HAP-1 (cell line): ENCODE results near the gene ZNF502.

Experiments used
- DNase-seq, 2 experiments: peaks; one replicate each; pipeline ENCODE4 v3.0.0-alpha.2; 2016 to 2020; ENCODE audit warnings: low spot score in 2 of 2
- H3K27me3 ChIP-seq: fragments of 250-450 bp; sonication (Bioruptor Pico); 2 replicates; pipeline ENCODE4 v1.5.1; 2020; ENCODE audit warnings: low read depth, mild to moderate bottlenecking, moderate library complexity
- H3K36me3 ChIP-seq: fragments of 250-450 bp; sonication (Bioruptor Pico); replicated peaks from 2 replicates; pipeline ENCODE4 v1.5.1; 2020; ENCODE audit warnings: mild to moderate bottlenecking
- H3K4me1 ChIP-seq: fragments of 250-450 bp; sonication (Bioruptor Pico); 2 replicates; pipeline ENCODE4 v1.5.1; 2020; ENCODE audit warnings: mild to moderate bottlenecking
- H3K4me3 ChIP-seq: fragments of 250-450 bp; sonication (Bioruptor Pico); 2 replicates; pipeline ENCODE4 v1.5.1; 2020; ENCODE audit warnings: mild to moderate bottlenecking, moderate library complexity
- H3K9me3 ChIP-seq: fragments of 250-450 bp; sonication (Bioruptor Pico); 2 replicates; pipeline ENCODE4 v1.5.1; 2020; ENCODE audit warnings: mild to moderate bottlenecking, moderate library complexity
- in situ Hi-C: fragments of 300-500 bp; cut with MboI; formaldehyde crosslinking; loops from 3 replicates; pipeline ENCODE4 v1.14.3; 2020; ENCODE audit warnings: low sequenced_read_pairs, inconsistent platforms, mixed read lengths

ZNF502 gene

GRCh38 chr3:44729384-44729910 is 17.0 kb downstream of the ZNF502 start, which contains the start of gene ZNF501:
Gene ZNF501 (plus strand): TSS chr3:44729635. CDS start chr3:44734422, 4,787 bp downstream.
- no peak within 1 kb of the TSS for H3K4me3 ChIP-seq
- in situ Hi-C loops = no loop called here
- peaks cover 3% of the 10 kb centered on the region for H3K9me3 ChIP-seq

GRCh38 chr3:44734646-44735168 is 22.2 kb downstream of the ZNF502 start:
- Histone ChIP-seq H3K36me3 (no peaks in the 10 kb centered on the region), H3K9me3 (peaks cover 5% of the 10 kb centered on the region), H3K27me3 (no peaks in the 10 kb centered on the region), H3K4me1 (no peaks in the 10 kb centered on the region), H3K4me3 (no peak overlapping the region)
- in situ Hi-C loops = no loop called here
- no peak for DNase-seq

More at GRCh38 chr3:44729384-44729910, 17.0 kb downstream of the ZNF502 start, which contains the start of gene ZNF501:
- no peak for DNase-seq
- Histone ChIP-seq H3K36me3 (no peaks in the 10 kb centered on the region), H3K27me3 (no peaks in the 10 kb centered on the region), H3K4me1 (no peaks in the 10 kb centered on the region)

DNA sequence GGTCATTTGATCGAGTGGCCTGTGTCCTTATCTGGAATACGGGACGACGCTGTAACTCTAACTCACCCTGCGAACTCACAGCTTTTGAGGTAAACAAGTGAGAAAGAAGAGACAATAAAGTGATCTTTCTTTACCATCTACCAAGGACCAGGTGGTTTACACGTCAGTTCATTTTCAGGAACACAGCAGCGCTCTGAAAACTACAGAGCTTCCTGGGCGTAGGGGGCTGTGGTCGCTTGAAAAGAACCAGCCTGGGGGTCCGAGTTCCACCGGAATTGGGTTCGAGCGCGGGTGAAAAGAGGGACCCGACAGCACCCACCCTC is 48.6 kb downstream of the ZNF502 start:
- DNase-seq = no peak
- peaks cover 24% of the 10 kb centered on the region for H3K9me3 ChIP-seq
- H3K36me3 ChIP-seq = peaks cover 43% of the 10 kb centered on the region
- in situ Hi-C loops = loop anchor here (25.0 kb wide), 1 partner anchor 424 kb away; the partner anchor contains the start of gene TCAIM
- H3K4me1 ChIP-seq = peaks cover 4% of the 10 kb centered on the region; the same call in 1 of the 2 replicates
- H3K4me3 ChIP-seq = peak overlapping the region; percentile 86
- H3K27me3 ChIP-seq = no peaks in the 10 kb centered on the region

DNA sequence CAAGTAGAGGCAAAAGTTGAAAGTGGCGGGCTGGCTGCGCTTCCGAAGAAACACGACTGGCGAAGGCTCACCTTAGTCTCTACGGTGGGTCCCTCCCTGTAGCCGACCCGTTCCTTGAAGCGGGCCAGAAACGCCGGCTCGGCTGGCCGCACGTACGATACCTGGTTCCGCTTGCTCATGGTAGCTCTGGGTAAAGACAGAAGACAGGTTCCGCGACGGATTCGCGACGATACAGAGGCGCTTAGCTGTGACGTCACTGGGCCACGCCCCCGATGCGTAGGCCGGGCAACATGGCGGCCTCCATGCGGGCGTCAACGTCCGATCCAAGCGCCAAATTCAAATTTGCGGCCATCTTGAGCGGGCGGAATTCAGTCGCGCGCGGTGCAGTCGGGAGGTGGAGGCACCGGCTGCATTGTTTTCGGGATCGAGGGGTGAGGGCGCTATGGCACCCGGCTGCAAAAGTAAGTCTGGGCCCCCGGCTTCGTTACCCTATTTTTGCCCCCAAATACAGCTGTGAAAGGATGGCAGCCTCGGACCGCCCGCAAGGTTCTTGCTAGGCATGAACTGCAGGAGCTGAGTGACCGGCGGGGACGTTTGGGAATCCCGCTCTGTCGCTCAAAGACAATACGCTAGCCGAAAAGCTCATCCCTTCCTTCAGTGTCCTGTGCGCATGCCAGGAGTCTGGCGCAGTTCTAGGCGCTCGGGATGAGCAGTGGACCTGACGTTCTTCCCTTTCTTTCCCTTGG is 49.1 kb downstream of the ZNF502 start, which contains the start of the genes KIAA1143 and KIF15:
Gene KIAA1143 (minus strand): TSS at position 196 of the 746 bp plus-strand sequence. CDS start 17 bp downstream, at position 179.
Gene KIF15 (plus strand): TSS at position 371 of the 746 bp plus-strand sequence. CDS start 72 bp downstream, at position 443.
- in situ Hi-C loops = loop anchor here (25.0 kb wide), 1 partner anchor 424 kb away; the partner anchor contains the start of gene TCAIM
- peaks cover 24% of the 10 kb centered on the region for H3K9me3 ChIP-seq
- peaks cover 47% of the 10 kb centered on the region for H3K36me3 ChIP-seq
- peaks cover 4% of the 10 kb centered on the region; the same call in 1 of the 2 replicates for H3K4me1 ChIP-seq
- H3K27me3 ChIP-seq = no peaks in the 10 kb centered on the region
- peak; percentile 88 to 96 for DNase-seq
- H3K4me3 ChIP-seq = peak within 1 kb of the TSS; percentile 86

- Histone ChIP-seq H3K36me3 (peaks cover 46% of the 10 kb centered on the region), H3K27me3 (no peaks in the 10 kb centered on the region), H3K4me1 (peaks cover 4% of the 10 kb centered on the region; the same call in 1 of the 2 replicates), H3K9me3 (peaks cover 24% of the 10 kb centered on the region), H3K4me3 (peak overlapping the region; percentile 86)
- in situ Hi-C loops = loop anchor here (25.0 kb wide), 1 partner anchor 425 kb away; the partner anchor contains the start of gene TCAIM
- DNase-seq = no peak
These were observed 49.8 kb downstream of the ZNF502 start for GRCh38 chr3:44762170-44762677.

DNA sequence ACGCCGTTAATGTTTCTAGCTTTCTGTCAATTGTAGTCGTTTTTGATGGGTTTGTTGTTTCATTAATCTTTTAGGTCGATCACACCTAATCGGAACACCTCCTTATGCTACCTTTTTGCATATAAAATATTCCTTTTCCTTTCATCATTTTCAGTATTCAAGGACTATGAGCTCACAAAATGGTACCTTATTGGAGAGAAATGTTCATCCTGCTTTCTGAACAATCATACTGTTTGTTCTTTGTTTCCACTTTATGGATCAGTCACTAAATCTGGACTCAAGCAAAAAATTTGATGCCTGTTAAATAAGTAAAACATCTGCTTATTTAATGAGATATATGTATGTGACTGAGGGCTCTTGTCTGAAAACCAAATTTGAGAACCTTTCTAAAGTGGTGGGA is 50.2 kb downstream of the ZNF502 start:
- in situ Hi-C loops = loop anchor here (25.0 kb wide), 1 partner anchor 425 kb away; the partner anchor contains the start of gene TCAIM
- no peak for DNase-seq
- H3K4me3 ChIP-seq = peak overlapping the region; percentile 86
- peaks cover 4% of the 10 kb centered on the region; the same call in 1 of the 2 replicates for H3K4me1 ChIP-seq
- H3K36me3 ChIP-seq = peaks cover 41% of the 10 kb centered on the region
- H3K27me3 ChIP-seq = no peaks in the 10 kb centered on the region
- H3K9me3 ChIP-seq = peaks cover 24% of the 10 kb centered on the region

GRCh38 chr3:44764248-44764647 is 51.8 kb downstream of the ZNF502 start:
- DNase-seq = no peak
- H3K36me3 ChIP-seq = peaks cover 34% of the 10 kb centered on the region
- no peak overlapping the region for H3K4me3 ChIP-seq
- in situ Hi-C loops = loop anchor here (25.0 kb wide), 1 partner anchor 427 kb away; the partner anchor contains the start of gene TCAIM
- H3K27me3 ChIP-seq = no peaks in the 10 kb centered on the region
- H3K9me3 ChIP-seq = peaks cover 15% of the 10 kb centered on the region
- peaks cover 4% of the 10 kb centered on the region; the same call in 1 of the 2 replicates for H3K4me1 ChIP-seq

GRCh38 chr3:44771424-44772098 is 59.1 kb downstream of the ZNF502 start:
- Histone ChIP-seq H3K27me3 (no peaks in the 10 kb centered on the region), H3K4me1 (peaks cover 15% of the 10 kb centered on the region), H3K9me3 (peaks cover 16% of the 10 kb centered on the region), H3K4me3 (no peak overlapping the region), H3K36me3 (peaks cover 33% of the 10 kb centered on the region)
- in situ Hi-C loops = loop anchor here (25.0 kb wide), 1 partner anchor 434 kb away; the partner anchor contains the start of gene TCAIM
- DNase-seq = no peak

DNA sequence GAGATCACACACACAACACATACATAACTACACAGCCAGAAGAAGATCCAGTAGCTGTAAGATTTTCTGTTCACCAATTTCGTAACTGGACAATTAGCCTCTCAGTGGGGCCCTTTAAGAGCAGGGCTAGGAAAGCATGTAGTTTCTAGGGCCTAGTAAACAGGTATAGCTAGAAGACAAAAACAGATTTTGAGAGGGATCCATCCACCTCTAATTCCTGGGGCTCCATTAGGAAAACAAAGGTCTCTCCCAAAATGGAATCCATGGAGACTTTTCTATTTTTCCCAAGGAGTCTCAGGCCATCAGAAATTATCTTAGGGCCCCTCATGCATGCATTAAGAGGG is 59.6 kb downstream of the ZNF502 start:
- Histone ChIP-seq H3K27me3 (no peaks in the 10 kb centered on the region), H3K36me3 (peaks cover 36% of the 10 kb centered on the region), H3K9me3 (peaks cover 16% of the 10 kb centered on the region), H3K4me3 (no peak overlapping the region), H3K4me1 (peaks cover 15% of the 10 kb centered on the region)
- no peak for DNase-seq
- in situ Hi-C loops = loop anchor here (25.0 kb wide), 1 partner anchor 435 kb away; the partner anchor contains the start of gene TCAIM
